Activated CD4-positive, alpha-beta T cell treated with anti-CD3 and anti-CD28 coated beads for 24 hours (primary cell): ENCODE results near the gene TMEM214.

Experiments used
- DNase-seq, 2 donors: peaks; one replicate each; pipeline ENCODE4 v3.0.0-alpha.2; 2020; ENCODE audit warnings: low read depth in 2 of 2

TMEM214 gene

GRCh38 chr2:27039871-27040270 is 7.1 kb downstream of the TMEM214 start:
- DNase-seq: no peak

DNA sequence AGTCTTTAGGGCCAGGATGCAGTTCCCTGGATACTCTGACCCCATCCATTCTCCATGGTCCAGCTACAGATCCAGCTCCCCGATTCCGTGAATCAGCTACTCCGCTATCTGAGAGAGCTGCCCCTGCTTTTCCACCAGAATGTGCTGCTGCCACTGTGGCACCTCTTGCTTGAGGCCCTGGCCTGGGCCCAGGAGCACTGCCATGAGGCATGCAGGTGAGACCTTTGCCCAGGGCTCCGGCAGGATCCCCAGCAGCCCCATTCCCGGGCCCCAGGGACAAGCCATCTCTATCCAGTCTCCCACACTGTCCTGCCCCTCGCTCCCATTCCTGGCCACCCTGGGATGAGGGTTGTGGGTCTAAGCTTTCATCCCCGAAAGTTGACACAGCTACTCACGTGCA is 7.5 kb downstream of the TMEM214 start:
- no peak for DNase-seq

GRCh38 chr2:27041752-27042151 is 9.0 kb downstream of the TMEM214 start:
- DNase-seq: no peak

GRCh38 chr2:27042159-27042661 is 9.4 kb downstream of the TMEM214 start:
- no peak for DNase-seq

GRCh38 chr2:27042985-27043634 is 10.3 kb downstream of the TMEM214 start:
- DNase-seq: no peak

DNA sequence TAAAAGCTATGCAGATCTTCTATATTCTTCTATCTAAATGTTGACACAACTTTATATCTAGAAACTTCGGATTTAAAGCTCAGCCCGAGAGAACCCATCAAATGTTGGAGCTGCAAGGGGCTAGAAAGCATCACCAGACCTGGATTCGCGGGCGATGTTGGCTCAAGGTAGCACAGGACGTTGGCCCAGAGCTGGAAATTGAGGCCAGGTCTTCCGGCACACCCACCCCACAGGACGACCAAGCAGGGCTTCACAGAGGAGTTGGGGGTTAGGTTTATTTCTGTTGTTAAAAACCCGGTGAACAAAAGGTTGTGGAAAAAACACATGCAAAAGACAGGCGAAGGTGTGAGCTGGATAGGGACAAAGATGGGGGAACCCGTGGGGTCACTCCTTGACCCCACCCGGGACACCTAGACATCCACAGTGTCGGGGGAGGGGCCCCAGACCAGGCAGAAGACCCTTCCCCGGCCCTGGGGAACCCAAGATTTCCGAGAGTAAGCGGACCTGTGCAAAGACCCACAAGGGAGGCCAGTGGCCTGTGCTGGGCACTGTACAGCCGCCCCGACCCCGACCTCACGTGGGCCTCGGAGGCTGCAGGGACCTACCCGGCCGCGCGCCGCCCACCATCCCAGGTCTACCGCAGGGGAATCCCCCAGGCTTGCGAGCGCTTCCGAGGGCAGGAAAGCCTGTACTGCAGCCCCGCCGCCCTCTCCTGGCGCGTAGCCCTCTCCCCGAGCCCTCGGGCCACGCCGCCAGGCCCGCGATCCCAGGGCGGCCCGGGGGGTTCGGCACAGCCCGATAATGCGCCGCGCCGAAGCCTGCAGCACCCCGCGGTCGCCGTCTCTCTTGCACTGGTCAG is 16.9 kb downstream of the TMEM214 start:
- DNase-seq: peak; percentile 52 to 62

- DNase-seq: peak; percentile 88 to 89
Measured at GRCh38 chr2:27050281-27050995, 17.7 kb downstream of the TMEM214 start.

DNA sequence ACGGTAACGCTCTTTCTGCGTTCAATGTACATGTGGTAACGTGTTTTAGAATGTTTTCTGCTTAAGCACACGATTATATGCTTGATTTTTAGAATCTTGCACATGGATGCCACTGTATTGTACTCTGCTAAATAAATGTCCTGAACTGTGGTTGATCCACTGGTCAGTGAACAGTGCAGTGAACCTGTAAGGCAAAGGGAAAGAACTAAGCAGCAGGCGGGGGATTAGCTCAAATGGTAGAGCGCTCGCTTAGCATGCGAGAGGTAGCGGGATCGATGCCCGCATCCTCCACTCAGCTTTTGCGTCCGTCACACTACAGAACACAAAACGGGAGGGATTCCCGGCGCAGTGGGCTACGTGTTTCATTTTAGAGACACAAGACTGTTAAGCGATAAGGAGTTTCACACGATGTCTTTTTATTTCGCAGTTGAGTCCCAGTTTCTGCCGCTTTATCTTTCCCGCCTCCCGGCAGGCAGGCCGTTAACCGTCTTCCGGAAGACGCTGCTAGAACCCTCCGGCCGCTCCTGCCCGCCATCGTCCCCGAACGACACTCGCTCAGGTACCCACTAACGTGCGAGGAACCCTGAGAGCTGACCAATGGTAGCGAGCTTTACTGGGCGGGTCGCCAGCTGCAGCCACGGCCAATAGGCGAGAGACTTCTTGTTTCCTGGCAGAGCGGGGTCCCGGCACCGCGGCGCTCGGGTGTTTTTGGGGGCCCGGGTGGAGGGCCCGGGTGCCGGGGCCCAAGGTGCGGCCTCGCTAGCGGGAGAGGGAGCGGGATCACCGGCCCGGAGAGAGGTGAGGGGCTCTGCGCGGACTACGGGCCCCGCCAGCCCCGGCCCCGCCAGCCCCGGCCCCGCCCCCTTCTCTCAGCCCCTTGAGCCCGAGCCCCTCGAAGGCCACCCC is 18.5 kb downstream of the TMEM214 start, which contains the start of gene AGBL5:
AGBL5 (plus strand) TSS at position 673 of the 906 bp plus-strand sequence. CDS start 1,291 bp downstream, outside the sequence.
- DNase-seq: peak; percentile 87 to 96

DNA sequence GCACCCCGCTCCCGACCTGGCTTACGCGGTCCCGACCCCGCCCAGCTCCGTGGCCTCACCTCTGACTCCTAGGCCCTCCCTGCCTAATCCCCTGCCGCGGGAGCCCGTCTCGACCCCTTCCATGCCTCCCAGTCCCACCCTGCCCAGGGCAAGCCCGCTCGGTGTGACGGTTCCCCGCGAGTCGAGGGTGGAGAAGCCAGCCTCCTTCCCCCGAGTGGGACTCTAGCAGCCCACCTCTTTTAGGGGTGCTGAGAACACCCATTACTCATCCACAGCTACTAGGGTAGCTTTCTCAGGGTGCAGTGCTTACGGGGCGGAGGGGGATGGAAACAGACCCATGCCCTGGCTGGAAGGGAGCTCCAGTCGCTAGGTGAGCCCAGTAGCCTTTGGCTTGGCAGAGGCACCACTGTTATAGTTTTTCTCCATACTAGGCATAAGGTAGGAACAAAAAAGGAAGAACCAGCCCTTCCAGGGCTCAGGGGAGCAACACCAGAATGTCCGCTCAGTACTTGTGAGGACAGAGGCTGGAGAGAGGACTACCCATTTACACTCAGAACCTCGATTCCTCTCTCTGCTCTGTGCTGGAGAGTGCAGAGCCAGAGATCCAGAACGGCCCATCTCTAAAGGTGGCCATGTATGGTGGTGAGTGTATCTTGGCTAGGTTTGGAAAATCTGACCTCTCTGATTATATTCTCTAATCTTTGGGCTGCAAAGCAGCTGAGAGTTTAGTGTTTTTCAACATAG is 19.3 kb downstream of the TMEM214 start:
- peak in 1 of 2 donors; percentile 27 for DNase-seq

DNA sequence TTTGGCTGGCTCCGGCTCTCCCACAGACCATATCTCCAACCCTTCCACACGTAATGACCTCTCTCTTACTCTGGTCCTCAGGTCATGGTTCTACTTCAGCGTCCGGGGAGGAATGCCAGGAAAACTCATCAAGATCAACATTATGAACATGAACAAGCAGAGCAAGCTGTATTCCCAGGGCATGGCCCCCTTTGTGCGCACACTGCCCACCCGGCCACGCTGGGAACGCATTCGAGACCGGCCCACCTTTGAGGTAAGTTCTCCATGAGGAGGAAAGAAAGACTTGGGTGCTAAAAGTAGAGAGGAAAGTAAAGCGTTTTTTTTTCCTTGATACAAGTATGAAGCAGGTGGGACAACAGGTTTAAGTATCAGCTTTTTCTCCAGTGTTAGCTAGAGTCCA is 20.6 kb downstream of the TMEM214 start:
- DNase-seq: no peak

GRCh38 chr2:27053776-27054175 is 21.0 kb downstream of the TMEM214 start:
- no peak for DNase-seq

DNA sequence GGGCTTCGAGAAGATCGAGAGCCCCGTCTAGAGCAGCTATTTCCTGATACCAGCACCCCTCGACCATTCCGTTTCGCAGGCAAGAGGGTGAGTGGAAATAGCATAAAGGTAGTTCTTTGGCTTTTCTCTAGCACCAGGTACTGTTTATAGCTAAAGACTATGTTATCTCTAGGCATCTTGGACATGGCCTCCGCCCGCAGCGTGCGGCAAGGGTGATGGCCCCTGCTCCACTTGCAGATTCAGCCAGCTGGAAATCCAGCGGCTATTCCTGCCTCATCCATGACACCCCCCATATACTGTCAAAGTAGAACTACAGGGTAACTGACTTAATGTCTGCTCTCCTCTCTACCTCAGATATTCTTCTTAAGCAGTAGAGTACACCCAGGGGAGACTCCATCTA is 22.0 kb downstream of the TMEM214 start:
- DNase-seq: no peak

- DNase-seq: no peak
Measured at GRCh38 chr2:27057184-27057583, 24.4 kb downstream of the TMEM214 start.

GRCh38 chr2:27058210-27058609 is 25.4 kb downstream of the TMEM214 start:
- DNase-seq: no peak

DNA sequence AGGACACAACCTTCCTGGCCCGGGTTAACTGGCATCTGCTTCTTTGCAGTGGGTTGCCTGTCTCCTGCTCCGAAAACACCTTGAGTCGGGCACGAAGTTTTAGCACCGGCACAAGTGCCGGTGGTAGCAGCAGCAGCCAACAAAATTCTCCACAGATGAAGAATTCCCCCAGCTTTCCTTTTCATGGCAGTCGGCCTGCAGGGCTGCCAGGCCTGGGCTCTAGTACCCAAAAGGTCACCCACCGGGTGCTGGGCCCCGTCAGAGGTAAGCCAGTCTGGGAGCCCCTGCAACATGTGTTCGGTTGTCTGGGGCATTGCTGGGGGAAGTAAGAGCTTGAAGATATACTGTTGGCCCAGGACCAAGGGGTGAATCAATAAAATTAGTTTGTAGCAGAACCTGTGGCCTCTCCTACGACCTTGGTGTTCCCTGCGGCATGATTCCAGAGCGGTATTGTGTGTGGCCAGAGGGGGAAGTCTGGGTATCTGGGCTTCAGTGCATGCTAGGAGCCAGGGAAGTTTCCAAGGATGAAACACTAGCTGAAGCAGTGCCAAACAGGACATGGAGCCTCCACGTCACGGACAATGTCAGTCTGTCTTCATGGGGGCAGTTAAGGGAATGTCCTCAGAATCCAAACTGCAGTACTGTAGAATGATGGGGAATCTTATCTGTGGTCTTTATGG is 26.5 kb downstream of the TMEM214 start:
- no peak for DNase-seq

- DNase-seq: no peak
Measured at GRCh38 chr2:27060323-27060722, 27.6 kb downstream of the TMEM214 start.

DNA sequence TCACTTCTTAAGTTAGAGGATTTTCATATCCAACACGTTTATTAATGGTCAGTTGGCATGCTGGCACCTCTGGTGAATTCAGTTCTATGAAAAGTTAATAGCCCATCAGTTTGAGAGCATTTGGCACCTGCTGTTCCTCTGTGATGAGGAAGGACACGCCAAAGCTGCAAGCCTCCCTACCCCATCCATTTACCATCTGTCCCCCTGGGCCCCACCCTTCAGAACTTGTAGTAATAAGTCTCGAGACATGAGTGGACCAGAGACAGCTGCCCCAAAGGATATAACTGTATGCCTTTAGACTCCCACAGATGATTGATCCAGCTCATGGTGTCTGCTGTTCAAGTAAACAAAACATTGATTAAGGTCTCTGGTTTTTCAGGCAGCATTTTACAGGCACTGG is 32.4 kb downstream of the TMEM214 start:
- DNase-seq: no peak

DNA sequence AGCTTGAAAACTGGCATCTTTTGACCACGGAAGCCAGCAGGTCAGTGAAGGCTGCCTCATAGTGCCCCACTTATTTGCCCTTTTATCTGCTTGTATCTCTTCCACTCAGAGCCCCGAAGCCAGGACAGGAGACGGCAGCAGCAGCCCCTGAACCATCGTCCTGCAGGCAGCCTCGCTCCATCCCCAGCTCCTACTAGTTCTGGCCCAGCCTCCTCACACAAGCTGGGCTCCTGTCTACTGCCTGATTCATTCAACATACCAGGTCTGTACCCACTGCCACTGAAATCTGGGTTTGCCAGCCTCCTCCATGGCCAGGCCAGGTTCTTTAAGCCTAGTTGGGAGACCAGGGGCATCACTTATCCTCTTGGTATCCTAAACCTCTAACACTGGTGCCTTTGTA is 34.6 kb downstream of the TMEM214 start:
- DNase-seq: no peak

DNA sequence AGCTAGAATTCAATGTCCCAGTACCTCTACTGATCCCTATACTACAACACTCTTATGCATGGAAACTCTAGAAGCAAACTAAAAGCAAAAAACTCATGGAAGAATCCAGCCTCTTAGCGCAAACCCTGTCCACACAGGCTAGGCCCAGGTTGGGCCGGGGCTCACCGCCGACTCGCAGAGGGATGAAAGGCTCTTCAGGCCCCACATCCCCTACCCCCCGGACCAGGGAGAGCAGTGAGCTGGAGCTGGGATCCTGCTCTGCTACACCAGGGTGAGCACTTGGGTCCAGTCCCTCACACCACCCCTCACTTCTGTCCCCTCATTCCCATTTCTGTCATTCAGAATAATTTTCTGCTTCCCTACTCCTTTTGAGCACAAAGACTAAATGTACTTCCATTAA is 36.7 kb downstream of the TMEM214 start:
- no peak for DNase-seq
